ENCODE measurements around the gene SSC4D.

Gene SSC4D

GRCh38 chr7:76354981-76355730, 54.3 kb downstream of the SSC4D start:
- DNase-seq (ENCODE audit: low read depth, low spot score): no peak
- no peaks in the 10 kb centered on the region for H3K27me3 ChIP-seq (ENCODE audit: control insufficient read depth, insufficient read depth, low read length)
- H3K36me3 ChIP-seq (ENCODE audit: control insufficient read depth, insufficient read depth, low read length): peaks cover 5% of the 10 kb centered on the region; the same call in 1 of the 2 replicates
- peaks cover 9% of the 10 kb centered on the region; the same call in 1 of the 2 replicates for H3K4me1 ChIP-seq (ENCODE audit: control insufficient read depth, insufficient read depth, low read length)
- no peak overlapping the region for H3K4me3 ChIP-seq (ENCODE audit: low read length)
- no peak overlapping the region for H3K27ac ChIP-seq (ENCODE audit: low read length)
- no peaks in the 10 kb centered on the region for H3K9me3 ChIP-seq (ENCODE audit: control insufficient read depth, insufficient read depth, low read length)
- no CpG with 5 or more reads among the region's 9 CpGs for WGBS (ENCODE audit: insufficient coverage, insufficient read length)

DNA sequence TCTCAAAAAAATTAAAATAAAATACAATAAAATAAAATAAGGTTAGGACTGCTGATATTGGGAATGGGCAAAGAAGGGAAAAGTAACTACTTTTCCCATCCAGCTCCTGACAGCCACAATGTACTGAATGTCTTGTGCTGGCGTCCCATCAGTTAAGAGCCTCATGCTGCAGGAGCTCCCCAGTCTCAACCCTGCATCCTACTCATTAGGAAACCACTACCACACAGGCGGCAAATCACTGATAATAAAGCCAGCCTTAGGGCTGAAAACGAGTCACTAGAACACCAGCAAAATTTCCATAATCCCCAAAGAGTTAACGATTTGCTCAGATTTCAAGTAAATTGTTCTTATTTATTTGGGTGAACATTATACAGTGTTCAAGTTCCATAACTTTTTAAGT, 55.0 kb downstream of the SSC4D start:
- Histone ChIP-seq H3K4me1 (ENCODE audit: control insufficient read depth, insufficient read depth, low read length) (peaks cover 7% of the 10 kb centered on the region; the same call in 1 of the 2 replicates), H3K9me3 (ENCODE audit: control insufficient read depth, insufficient read depth, low read length) (no peaks in the 10 kb centered on the region), H3K4me3 (ENCODE audit: low read length) (no peak overlapping the region), H3K36me3 (ENCODE audit: control insufficient read depth, insufficient read depth, low read length) (peaks cover 7% of the 10 kb centered on the region; the same call in 1 of the 2 replicates), H3K27me3 (ENCODE audit: control insufficient read depth, insufficient read depth, low read length) (no peaks in the 10 kb centered on the region), H3K27ac (ENCODE audit: low read length) (no peak overlapping the region)
- no peak for DNase-seq (ENCODE audit: low read depth, low spot score)
- WGBS (ENCODE audit: insufficient coverage, insufficient read length): no CpG with 5 or more reads among the region's 4 CpGs

DNA sequence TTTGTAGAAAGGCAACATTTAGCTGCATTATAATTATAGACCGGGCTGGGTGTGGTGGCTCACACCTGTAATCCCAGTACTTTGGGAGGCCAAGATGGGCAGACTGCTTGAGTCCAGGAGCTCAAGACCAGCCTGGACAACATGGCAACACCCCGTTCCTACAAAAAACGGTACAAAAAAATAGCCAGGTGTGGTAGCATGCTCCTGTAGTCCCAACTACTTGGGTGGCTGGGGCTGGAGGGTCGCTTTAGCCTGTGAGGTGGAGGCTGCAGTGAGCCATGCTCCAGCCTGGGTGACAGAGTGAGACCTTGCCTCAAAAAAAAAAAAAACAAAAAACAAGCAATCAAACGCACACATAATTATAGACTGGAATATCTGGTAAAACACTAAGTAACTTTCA, 55.8 kb downstream of the SSC4D start:
- Histone ChIP-seq H3K4me3 (ENCODE audit: low read length) (no peak overlapping the region), H3K36me3 (ENCODE audit: control insufficient read depth, insufficient read depth, low read length) (peaks cover 7% of the 10 kb centered on the region; the same call in 1 of the 2 replicates), H3K27ac (ENCODE audit: low read length) (no peak overlapping the region), H3K9me3 (ENCODE audit: control insufficient read depth, insufficient read depth, low read length) (no peaks in the 10 kb centered on the region), H3K4me1 (ENCODE audit: control insufficient read depth, insufficient read depth, low read length) (peaks cover 6% of the 10 kb centered on the region; the same call in 1 of the 2 replicates), H3K27me3 (ENCODE audit: control insufficient read depth, insufficient read depth, low read length) (no peaks in the 10 kb centered on the region)
- no peak for DNase-seq (ENCODE audit: low read depth, low spot score)
- no CpG with 5 or more reads among the region's 5 CpGs for WGBS (ENCODE audit: insufficient coverage, insufficient read length)

DNA sequence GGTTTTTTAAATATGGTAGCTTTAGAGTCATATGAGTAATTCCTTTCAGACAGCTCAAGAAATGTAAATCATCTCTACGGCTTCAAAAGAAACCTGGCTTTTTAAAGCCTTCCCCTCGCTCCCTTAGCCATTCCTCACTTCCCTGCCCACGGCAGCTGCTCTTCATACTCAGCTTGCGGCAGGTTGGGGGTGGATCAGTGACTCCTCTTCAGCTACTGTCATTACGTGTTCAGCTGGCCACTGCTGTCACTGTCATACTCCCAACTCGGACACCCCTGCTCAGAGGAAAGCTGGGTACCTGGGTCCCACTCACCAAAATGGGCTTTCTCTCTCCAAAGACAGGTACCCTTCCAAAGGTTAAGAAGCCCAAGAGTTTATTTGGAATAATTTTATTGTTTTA, 57.3 kb downstream of the SSC4D start:
- WGBS (ENCODE audit: insufficient coverage, insufficient read length): no CpG with 5 or more reads among the region's 6 CpGs
- Histone ChIP-seq H3K4me3 (ENCODE audit: low read length) (no peak overlapping the region), H3K27me3 (ENCODE audit: control insufficient read depth, insufficient read depth, low read length) (no peaks in the 10 kb centered on the region), H3K36me3 (ENCODE audit: control insufficient read depth, insufficient read depth, low read length) (peaks cover 7% of the 10 kb centered on the region; the same call in 1 of the 2 replicates), H3K9me3 (ENCODE audit: control insufficient read depth, insufficient read depth, low read length) (no peaks in the 10 kb centered on the region), H3K4me1 (ENCODE audit: control insufficient read depth, insufficient read depth, low read length) (peaks cover 6% of the 10 kb centered on the region; the same call in 1 of the 2 replicates), H3K27ac (ENCODE audit: low read length) (no peak overlapping the region)
- DNase-seq (ENCODE audit: low read depth, low spot score): no peak

DNA sequence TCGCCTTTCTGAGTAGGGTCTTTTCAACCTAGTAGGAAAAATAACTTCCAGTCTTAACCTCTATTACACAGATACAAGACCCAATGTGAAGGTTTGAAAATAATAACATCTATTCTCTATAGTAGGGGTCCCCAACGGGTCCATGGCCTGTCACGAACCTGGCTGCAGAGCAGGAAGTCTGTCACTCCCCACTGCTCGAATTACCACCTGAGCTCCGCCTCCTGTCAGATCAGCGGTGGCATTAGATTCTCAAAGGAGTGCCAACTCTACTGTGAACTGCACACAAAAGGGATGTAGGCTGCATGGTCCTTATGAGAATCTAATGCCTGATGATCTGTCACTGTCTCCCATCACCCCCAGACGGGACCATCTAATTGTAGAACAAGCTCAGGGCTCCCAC, 58.1 kb downstream of the SSC4D start:
- DNase-seq (ENCODE audit: low read depth, low spot score): no peak
- H3K36me3 ChIP-seq (ENCODE audit: control insufficient read depth, insufficient read depth, low read length): peaks cover 14% of the 10 kb centered on the region; the same call in 1 of the 2 replicates
- no peaks in the 10 kb centered on the region for H3K27me3 ChIP-seq (ENCODE audit: control insufficient read depth, insufficient read depth, low read length)
- H3K9me3 ChIP-seq (ENCODE audit: control insufficient read depth, insufficient read depth, low read length): no peaks in the 10 kb centered on the region
- H3K27ac ChIP-seq (ENCODE audit: low read length): no peak overlapping the region
- no CpG with 5 or more reads among the region's 7 CpGs for WGBS (ENCODE audit: insufficient coverage, insufficient read length)
- H3K4me1 ChIP-seq (ENCODE audit: control insufficient read depth, insufficient read depth, low read length): peaks cover 5% of the 10 kb centered on the region; the same call in 1 of the 2 replicates
- no peak overlapping the region for H3K4me3 ChIP-seq (ENCODE audit: low read length)

GRCh38 chr7:76349313-76349885, 60.1 kb downstream of the SSC4D start:
- no CpG with 5 or more reads among the region's 8 CpGs for WGBS (ENCODE audit: insufficient coverage, insufficient read length)
- peaks cover 3% of the 10 kb centered on the region; the same call in 1 of the 2 replicates for H3K4me1 ChIP-seq (ENCODE audit: control insufficient read depth, insufficient read depth, low read length)
- DNase-seq (ENCODE audit: low read depth, low spot score): no peak
- H3K9me3 ChIP-seq (ENCODE audit: control insufficient read depth, insufficient read depth, low read length): no peaks in the 10 kb centered on the region
- H3K4me3 ChIP-seq (ENCODE audit: low read length): no peak overlapping the region
- peaks cover 22% of the 10 kb centered on the region; the same call in 1 of the 2 replicates for H3K36me3 ChIP-seq (ENCODE audit: control insufficient read depth, insufficient read depth, low read length)
- no peaks in the 10 kb centered on the region for H3K27me3 ChIP-seq (ENCODE audit: control insufficient read depth, insufficient read depth, low read length)
- H3K27ac ChIP-seq (ENCODE audit: low read length): no peak overlapping the region

GRCh38 chr7:76347710-76348109, 61.8 kb downstream of the SSC4D start:
- Histone ChIP-seq H3K4me1 (ENCODE audit: control insufficient read depth, insufficient read depth, low read length) (peaks cover 3% of the 10 kb centered on the region; the same call in 1 of the 2 replicates), H3K4me3 (ENCODE audit: low read length) (no peak overlapping the region), H3K27ac (ENCODE audit: low read length) (no peak overlapping the region), H3K27me3 (ENCODE audit: control insufficient read depth, insufficient read depth, low read length) (no peaks in the 10 kb centered on the region; the same call in 1 of the 2 replicates), H3K36me3 (ENCODE audit: control insufficient read depth, insufficient read depth, low read length) (peaks cover 28% of the 10 kb centered on the region), H3K9me3 (ENCODE audit: control insufficient read depth, insufficient read depth, low read length) (no peaks in the 10 kb centered on the region)
- DNase-seq (ENCODE audit: low read depth, low spot score): no peak
- no CpG with 5 or more reads among the region's 5 CpGs for WGBS (ENCODE audit: insufficient coverage, insufficient read length)

- Histone ChIP-seq H3K4me3 (ENCODE audit: low read length) (no peak overlapping the region), H3K4me1 (ENCODE audit: control insufficient read depth, insufficient read depth, low read length) (peaks cover 1% of the 10 kb centered on the region; the same call in 1 of the 2 replicates), H3K9me3 (ENCODE audit: control insufficient read depth, insufficient read depth, low read length) (no peaks in the 10 kb centered on the region), H3K27me3 (ENCODE audit: control insufficient read depth, insufficient read depth, low read length) (no peaks in the 10 kb centered on the region; the same call in 1 of the 2 replicates), H3K27ac (ENCODE audit: low read length) (no peak overlapping the region), H3K36me3 (ENCODE audit: control insufficient read depth, insufficient read depth, low read length) (peaks cover 28% of the 10 kb centered on the region)
- no CpG with 5 or more reads among the region's 8 CpGs for WGBS (ENCODE audit: insufficient coverage, insufficient read length)
- DNase-seq (ENCODE audit: low read depth, low spot score): no peak
These were observed 62.7 kb downstream of the SSC4D start for GRCh38 chr7:76346778-76347177.

DNA sequence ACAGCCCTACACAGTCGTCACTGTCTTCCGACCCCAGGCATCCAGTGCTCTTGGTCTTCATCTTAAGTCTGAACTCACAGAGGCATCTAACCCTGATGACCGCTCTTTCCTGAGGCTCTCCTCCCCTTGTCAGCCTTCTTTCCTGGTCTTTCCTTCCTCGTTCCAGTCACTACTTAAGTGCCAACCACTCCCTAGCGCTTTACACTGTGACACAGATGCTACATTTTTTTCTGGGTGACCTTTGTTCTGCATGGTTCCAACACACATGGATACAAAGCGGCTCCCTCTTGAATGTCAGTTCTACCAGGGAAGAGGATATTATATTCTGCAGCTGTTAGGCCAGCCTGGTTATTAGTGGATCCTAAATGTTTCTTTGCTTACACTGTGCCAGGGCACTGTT, 63.4 kb downstream of the SSC4D start:
- H3K36me3 ChIP-seq (ENCODE audit: control insufficient read depth, insufficient read depth, low read length): peaks cover 28% of the 10 kb centered on the region

GRCh38 chr7:76343931-76344321, 65.6 kb downstream of the SSC4D start:
- Histone ChIP-seq H3K9me3 (ENCODE audit: control insufficient read depth, insufficient read depth, low read length) (no peaks in the 10 kb centered on the region), H3K27ac (ENCODE audit: low read length) (no peak overlapping the region), H3K4me1 (ENCODE audit: control insufficient read depth, insufficient read depth, low read length) (no peaks in the 10 kb centered on the region), H3K27me3 (ENCODE audit: control insufficient read depth, insufficient read depth, low read length) (no peaks in the 10 kb centered on the region; the same call in 1 of the 2 replicates), H3K36me3 (ENCODE audit: control insufficient read depth, insufficient read depth, low read length) (peaks cover 26% of the 10 kb centered on the region), H3K4me3 (ENCODE audit: low read length) (no peak overlapping the region)
- DNase-seq (ENCODE audit: low read depth, low spot score): no peak
- WGBS (ENCODE audit: insufficient coverage, insufficient read length): no CpG with 5 or more reads among the region's 6 CpGs

More for the DNA sequence above, 63.4 kb downstream of the SSC4D start:
- no peaks in the 10 kb centered on the region; the same call in 1 of the 2 replicates for H3K27me3 ChIP-seq (ENCODE audit: control insufficient read depth, insufficient read depth, low read length)
- no CpG with 5 or more reads among the region's 6 CpGs for WGBS (ENCODE audit: insufficient coverage, insufficient read length)
- H3K4me3 ChIP-seq (ENCODE audit: low read length): no peak overlapping the region
- no peak overlapping the region for H3K27ac ChIP-seq (ENCODE audit: low read length)
- H3K9me3 ChIP-seq (ENCODE audit: control insufficient read depth, insufficient read depth, low read length): no peaks in the 10 kb centered on the region
- H3K4me1 ChIP-seq (ENCODE audit: control insufficient read depth, insufficient read depth, low read length): no peaks in the 10 kb centered on the region
- no peak for DNase-seq (ENCODE audit: low read depth, low spot score)

Data from iPS DF 6.9 (cell line).